Transverse colon (tissue), 4 donors: ENCODE measurements around the gene ZFP64. TPM values are rescaled to one million over a fixed set of nuclear protein-coding genes. Genes with fewer than 3 reads are reported as not detected.
"Not testable (repeated sequence)": the region's sequence is repeated elsewhere in the genome, so short reads cannot be mapped to it uniquely, and the experiment has no call there.

Source experiments
- DNase-seq: peaks from one replicate; pipeline ENCODE4 v3.0.0-alpha.2; 2019
- H3K27ac ChIP-seq, 4 donors: fragments of 200-600 bp; sonication (generic); 2 replicates each; pipeline ENCODE4 v1.5.1; 2016 to 2018; ENCODE audit warnings: inconsistent platforms in 4 of 4
- H3K27me3 ChIP-seq: fragments of 200-600 bp; sonication (generic); 2 replicates; pipeline ENCODE4 v1.5.1; 2017; ENCODE audit warnings: inconsistent platforms
- H3K36me3 ChIP-seq, 4 donors: fragments of 200-600 bp; sonication (generic); 2 replicates each; pipeline ENCODE4 v1.5.1; 2017 to 2019; ENCODE audit warnings: inconsistent platforms in 4 of 4
- H3K4me1 ChIP-seq, 4 donors: fragments of 200-600 bp; sonication (generic); 2 replicates each; pipeline ENCODE4 v1.5.1; 2017 to 2020; ENCODE audit warnings: inconsistent platforms in 4 of 4
- H3K4me3 ChIP-seq, 4 donors: fragments of 200-600 bp; sonication (generic); 1 replicate in 1 of 4; 2 replicates in 3 of 4; pipeline versions ENCODE4 v1.5.1 to v1.6.1; 2017 to 2019; ENCODE audit warnings: inconsistent platforms in 4 of 4
- H3K9me3 ChIP-seq, 2 donors: fragments of 200-600 bp; sonication (generic); 2 replicates each; pipeline ENCODE4 v1.5.1; 2017 to 2019; ENCODE audit warnings: inconsistent platforms in 2 of 2
- CTCF ChIP-seq, 5 experiments: fragments of 200-600 bp in 3 of 5; fragments of 450-650 bp in 2 of 5; sonication (generic) in 3 of 5; IDR thresholded peaks; 1 replicate in 2 of 5; 2 replicates in 3 of 5; pipeline ENCODE4 v1.5.1; 2016 to 2017; ENCODE audit warnings: antibody characterized with exemption in 5 of 5, inconsistent platforms in 3 of 5, mild to moderate bottlenecking in 2 of 5, moderate library complexity in 1 of 5
- EP300 ChIP-seq: sonication (generic); formaldehyde crosslinking; IDR thresholded peaks from one replicate; pipeline ENCODE4 v1.6.1; 2017; ENCODE audit warnings: antibody characterized with exemption, low read depth
- POLR2A ChIP-seq: fragments of 450-650 bp; IDR thresholded peaks from one replicate; pipeline ENCODE4 v1.6.1; 2016; ENCODE audit warnings: antibody characterized with exemption, mild to moderate bottlenecking, moderate library complexity
- POLR2AphosphoS5 ChIP-seq, 3 donors: sonication (generic); formaldehyde crosslinking; IDR thresholded peaks; one replicate each; pipeline ENCODE4 v1.6.1; 2016; ENCODE audit warnings: antibody characterized with exemption in 3 of 3
- WGBS, 2 donors: methylation state at CpG; one replicate each; pipeline ENCODE4 v1.1.5; 2018; ENCODE audit warnings: low coverage in 1 of 2; 5-methylcytosine and 5-hydroxymethylcytosine counted together
- in situ Hi-C, 4 donors: fragments of 200-750 bp; cut with MboI; loops; one replicate each; pipeline versions ENCODE4 v1.15.0 to v1.15.1; 2017; ENCODE audit warnings: low sequenced_read_pairs in 3 of 4, low pct_ligation_motif_present in 1 of 4, low pct_unique_long_range_greater_than_20kb in 1 of 4
- intact Hi-C: fragments of 100-400 bp; cut with DNase I; formaldehyde crosslinking; loops from one replicate; pipeline ENCODE4 v1.15.1; 2023; ENCODE audit warnings: low total_unique reads
- total RNA-seq, 4 donors: library from RNA; depleted of rRNA; stranded (reverse); fragments of >200 nt; gene quantifications; one replicate each; pipeline ENCODE4 v1.1.0, GENCODE V29; 2016

ZFP64 gene
- total RNA-seq, 4 donors from 2014 or later: 18.2 to 88.6 (median 22.7) TPM

- Histone ChIP-seq H3K27ac (no peak overlapping the region), H3K4me3 (no peak overlapping the region), H3K4me1 (peaks cover 5 to 20% (median 12%) of the 10 kb centered on the region in 4 donors), H3K36me3 (no peaks in the 10 kb centered on the region), H3K27me3 (no peaks in the 10 kb centered on the region), H3K9me3 (no peaks in the 10 kb centered on the region)
- DNase-seq: no peak
- TF ChIP-seq CTCF (IDR thresholded peaks at IDR 0.05) (no peak), EP300 (no peak), POLR2AphosphoS5 (IDR thresholded peaks at IDR 0.05) (no peak), POLR2A (no peak)
- WGBS, 2 donors: 89% methylated on average over 4 of the region's 4 CpGs; no CpG with 5 or more reads in 1 of the 2 donors
- intact Hi-C loops (no loop called here), in situ Hi-C loops (no loop called here)
Measured at GRCh38 chr20:52235129-52235528, 43.5 kb upstream of the ZFP64 start.

DNA sequence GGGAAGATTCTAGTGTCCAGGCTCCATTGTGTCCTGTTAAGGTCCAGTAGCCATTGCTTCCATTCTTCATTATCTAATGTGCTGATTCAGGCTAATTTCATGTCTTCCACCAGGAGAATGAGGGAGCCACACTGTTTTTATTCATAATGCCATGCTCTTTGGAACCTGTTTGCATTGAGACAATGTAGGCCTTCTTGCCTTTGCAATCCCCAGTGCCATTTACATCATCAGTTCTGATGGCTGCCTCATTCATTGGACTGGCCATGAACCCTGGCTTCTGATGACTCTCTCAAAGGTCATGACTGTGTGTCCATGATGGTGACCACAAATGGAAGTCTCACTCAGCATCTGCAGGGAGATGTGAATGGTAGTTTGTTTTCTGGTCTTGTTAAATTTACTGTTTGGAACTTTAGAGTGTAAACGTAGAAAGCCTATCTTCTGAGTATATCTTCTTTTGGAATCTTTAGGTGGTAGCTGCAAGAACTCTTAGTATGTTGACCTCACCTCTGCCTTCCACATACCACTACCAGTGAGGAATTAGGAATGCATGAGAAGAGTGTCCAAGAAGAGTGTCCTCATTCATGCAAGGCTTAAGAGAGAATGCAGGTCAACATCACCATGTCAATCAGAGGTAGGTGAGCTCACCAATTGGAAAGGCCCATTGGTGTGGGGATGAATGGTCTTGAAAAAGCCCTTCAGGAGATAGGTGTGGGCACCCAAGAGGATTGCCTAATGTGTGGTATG is 42.9 kb upstream of the ZFP64 start:
- Histone ChIP-seq H3K36me3 (no peaks in the 10 kb centered on the region), H3K9me3 (no peaks in the 10 kb centered on the region), H3K4me3 (no peak overlapping the region), H3K27me3 (no peaks in the 10 kb centered on the region), H3K27ac (no peak overlapping the region), H3K4me1 (peaks cover 12 to 27% (median 18%) of the 10 kb centered on the region in 4 donors)
- intact Hi-C loops: no loop called here
- TF ChIP-seq EP300 (no peak), POLR2A (no peak), POLR2AphosphoS5 (IDR thresholded peaks at IDR 0.05) (no peak), CTCF (IDR thresholded peaks at IDR 0.05) (no peak)
- DNase-seq: no peak
- in situ Hi-C loops: no loop called here
- 83% methylated on average over 1 of the region's 1 CpG; no CpG with 5 or more reads in 1 of the 2 donors for WGBS, 2 donors

DNA sequence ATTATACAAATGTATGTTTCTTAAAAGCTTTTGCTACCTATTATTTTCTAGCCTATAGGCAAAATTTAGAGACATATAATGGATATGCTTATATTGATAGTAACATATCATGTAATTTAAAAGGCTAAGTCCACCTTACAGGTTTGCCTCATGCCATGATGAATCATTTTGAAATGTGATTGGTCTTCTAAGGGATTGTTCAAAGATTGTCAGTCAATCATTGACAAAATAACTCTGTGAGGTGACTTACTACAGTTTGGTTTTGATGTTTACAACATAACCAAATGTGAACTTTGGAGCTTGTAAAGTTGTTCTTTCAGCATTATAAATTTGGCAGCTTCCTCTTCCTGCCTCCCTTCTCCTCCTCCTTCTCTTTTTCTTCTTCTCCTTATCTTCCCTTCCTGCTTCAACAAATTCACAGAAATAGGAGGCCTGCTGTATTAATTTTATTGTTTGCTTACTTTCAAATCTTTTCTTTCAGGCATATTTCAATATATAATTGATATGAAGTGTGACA is 39.7 kb upstream of the ZFP64 start:
- no peak for DNase-seq
- no peak for TF ChIP-seq CTCF (IDR thresholded peaks at IDR 0.05)
- peak in 2 of 3 donors; percentile 32 to 68 for TF ChIP-seq POLR2AphosphoS5 (IDR thresholded peaks at IDR 0.05)
- no peaks in the 10 kb centered on the region for H3K36me3 ChIP-seq
- H3K9me3 ChIP-seq: no peaks in the 10 kb centered on the region
- intact Hi-C loops: no loop called here
- H3K27ac ChIP-seq: peak overlapping the region; percentile 73 to 80 (median 78)
- in situ Hi-C loops: no loop called here
- no peaks in the 10 kb centered on the region for H3K27me3 ChIP-seq
- H3K4me1 ChIP-seq: peaks cover 12 to 35% (median 20%) of the 10 kb centered on the region in 4 donors
- H3K4me3 ChIP-seq: no peak overlapping the region

DNA sequence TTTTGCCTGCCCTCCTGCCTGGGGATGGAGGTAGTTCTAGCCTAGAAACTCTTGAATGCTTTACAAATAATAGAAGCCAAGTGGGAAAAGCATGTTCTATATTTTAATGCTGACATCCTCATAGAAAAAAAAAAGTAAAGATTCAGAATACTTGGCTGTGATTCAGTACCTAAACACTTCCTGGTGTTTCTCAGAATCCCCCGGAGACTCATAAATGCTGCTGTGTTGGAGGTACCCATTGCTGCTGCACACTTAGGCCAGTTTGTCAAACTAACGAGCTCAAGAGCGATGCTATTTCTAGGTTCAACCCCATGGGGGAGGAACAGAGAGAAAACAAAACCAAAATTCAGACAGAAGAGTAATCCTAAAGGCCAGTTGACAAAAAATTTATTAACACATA is 38.8 kb upstream of the ZFP64 start:
- no peak for DNase-seq
- peaks cover 12 to 35% (median 20%) of the 10 kb centered on the region in 4 donors for H3K4me1 ChIP-seq
- WGBS, 2 donors: 25 to 30% methylated on average over 3 of the region's 3 CpGs
- no peaks in the 10 kb centered on the region for H3K36me3 ChIP-seq
- in situ Hi-C loops (no loop called here), intact Hi-C loops (no loop called here)
- H3K27ac ChIP-seq: peak overlapping the region; percentile 73 to 80 (median 78)
- H3K27me3 ChIP-seq: no peaks in the 10 kb centered on the region
- H3K9me3 ChIP-seq: no peaks in the 10 kb centered on the region
- TF ChIP-seq EP300 (no peak), CTCF (IDR thresholded peaks at IDR 0.05) (no peak), POLR2AphosphoS5 (IDR thresholded peaks at IDR 0.05) (no peak), POLR2A (no peak)
- H3K4me3 ChIP-seq: no peak overlapping the region

DNA sequence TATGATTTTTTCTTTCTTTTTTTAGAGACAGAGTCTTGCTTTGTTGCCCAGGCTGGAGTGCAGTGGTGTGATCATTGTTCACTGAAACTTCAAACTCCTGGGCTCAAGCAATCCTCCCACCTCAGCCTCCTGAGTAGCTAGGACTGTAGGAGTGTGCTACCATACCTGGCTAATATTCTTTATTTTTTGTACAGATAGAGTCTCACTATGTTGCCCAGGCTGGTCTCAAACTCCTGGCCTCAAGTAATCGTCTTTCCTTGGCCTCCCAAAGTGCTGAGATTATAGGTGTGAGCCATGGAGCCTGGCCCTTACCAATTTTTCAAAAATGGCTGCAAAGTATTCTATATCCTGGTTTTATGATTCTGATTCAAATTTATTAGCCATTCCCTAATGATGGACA is 37.8 kb upstream of the ZFP64 start:
- in situ Hi-C loops, intact Hi-C loops: not testable (repeated sequence)

More for the DNA sequence above, 37.8 kb upstream of the ZFP64 start:
- not testable (repeated sequence) for H3K4me3 ChIP-seq, DNase-seq, H3K27me3 ChIP-seq, H3K36me3 ChIP-seq, H3K9me3 ChIP-seq
- WGBS, 2 donors: 50% methylated on average over 1 of the region's 1 CpG
- H3K27ac ChIP-seq: peak overlapping the region; percentile 73 to 80 (median 78)
- H3K4me1 ChIP-seq: peaks cover 12 to 35% (median 20%) of the 10 kb centered on the region in 4 donors
